22Rv1 (cell line): ENCODE measurements around the gene PRKAR1B.

Source experiments
- ZFX ChIP-seq: fragments of 450-650 bp; IDR thresholded peaks from 2 replicates; pipeline ENCODE4 v1.6.1; 2017; ENCODE audit warnings: antibody characterized with exemption, borderline replicate concordance
- TF ChIP-seq, protein P1 (sequence below): fragments of 450-650 bp; IDR thresholded peaks from 2 replicates; pipeline ENCODE4 v1.5.1; 2017; ENCODE audit warnings: mild to moderate bottlenecking

- TF ChIP-seq, protein P1, sequence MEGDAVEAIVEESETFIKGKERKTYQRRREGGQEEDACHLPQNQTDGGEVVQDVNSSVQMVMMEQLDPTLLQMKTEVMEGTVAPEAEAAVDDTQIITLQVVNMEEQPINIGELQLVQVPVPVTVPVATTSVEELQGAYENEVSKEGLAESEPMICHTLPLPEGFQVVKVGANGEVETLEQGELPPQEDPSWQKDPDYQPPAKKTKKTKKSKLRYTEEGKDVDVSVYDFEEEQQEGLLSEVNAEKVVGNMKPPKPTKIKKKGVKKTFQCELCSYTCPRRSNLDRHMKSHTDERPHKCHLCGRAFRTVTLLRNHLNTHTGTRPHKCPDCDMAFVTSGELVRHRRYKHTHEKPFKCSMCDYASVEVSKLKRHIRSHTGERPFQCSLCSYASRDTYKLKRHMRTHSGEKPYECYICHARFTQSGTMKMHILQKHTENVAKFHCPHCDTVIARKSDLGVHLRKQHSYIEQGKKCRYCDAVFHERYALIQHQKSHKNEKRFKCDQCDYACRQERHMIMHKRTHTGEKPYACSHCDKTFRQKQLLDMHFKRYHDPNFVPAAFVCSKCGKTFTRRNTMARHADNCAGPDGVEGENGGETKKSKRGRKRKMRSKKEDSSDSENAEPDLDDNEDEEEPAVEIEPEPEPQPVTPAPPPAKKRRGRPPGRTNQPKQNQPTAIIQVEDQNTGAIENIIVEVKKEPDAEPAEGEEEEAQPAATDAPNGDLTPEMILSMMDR: no peak
- no peak for TF ChIP-seq ZFX
Measured at GRCh38 chr7:741191-741671, 14.2 kb upstream of the PRKAR1B start.
